B cell (primary cell): ENCODE results near the gene WNK1. TPM values are rescaled to one million over a fixed set of nuclear protein-coding genes. Genes with fewer than 3 reads are reported as not detected.

Experiments used
- ATAC-seq: fragments of 200-7000 bp; cut with Tn5 transposase; one replicate; pipeline ENCODE4 v1.10.0; 2021; ENCODE audit warnings: low read depth, mild to moderate bottlenecking, moderate number of reproducible peaks, moderate library complexity
- CTCF ChIA-PET: fragments of 350-600 bp; sonication (Branson Sonifier 250); formaldehyde crosslinking; loops from one replicate; lab custom pipeline; 2021; ENCODE audit warnings: antibody characterized with exemption, inconsistent platforms; lab: Charles Lee
- POLR2A ChIA-PET: fragments of 350-600 bp; sonication (Branson Sonifier 250); formaldehyde crosslinking; loops from one replicate; lab custom pipeline; 2021; ENCODE audit warnings: antibody characterized with exemption; lab: Charles Lee
- DNase-seq: peaks from one replicate; pipeline ENCODE4 v3.0.0; 2013
- H2AFZ ChIP-seq: 2 replicates; pipeline ENCODE4 v1.6.1; 2012; ENCODE audit warnings: mild to moderate bottlenecking, low read depth, low read length; ENCODE audit not compliant: insufficient read depth, poor library complexity, severe bottlenecking
- H3K27ac ChIP-seq, 2 donors: 1 replicate in 1 of 2; 2 replicates in 1 of 2; pipeline ENCODE4 v1.5.1; 2012 to 2013; ENCODE audit warnings: low read length in 2 of 2, mild to moderate bottlenecking in 2 of 2, moderate library complexity in 1 of 2
- H3K27me3 ChIP-seq, 4 experiments: fragments of 200-600 bp in 1 of 4; sonication (generic) in 1 of 4; replicated peaks in 1 of 4; 1 replicate in 2 of 4; 2 replicates in 2 of 4; pipeline versions ENCODE4 v1.6.1 to v1.7.0; 2013 to 2016; ENCODE audit warnings: low read length in 3 of 4, mild to moderate bottlenecking in 2 of 4, mixed read lengths in 1 of 4, moderate library complexity in 1 of 4; ENCODE audit not compliant: insufficient read depth in 4 of 4, control insufficient read depth in 3 of 4; ENCODE audit errors: control extremely low read depth in 1 of 4
- H3K36me3 ChIP-seq, 2 experiments: replicated peaks in 1 of 2; 1 replicate in 1 of 2; 2 replicates in 1 of 2; pipeline versions ENCODE4 v1.6.1 to v1.7.1; 2013; ENCODE audit warnings: low read length in 1 of 2; ENCODE audit not compliant: insufficient read depth in 2 of 2, control insufficient read depth in 1 of 2; ENCODE audit errors: control extremely low read depth in 1 of 2, extremely low read depth in 1 of 2
- H3K4me1 ChIP-seq, 2 donors: fragments of 200-600 bp in 1 of 2; sonication (generic) in 1 of 2; 1 replicate in 1 of 2; 2 replicates in 1 of 2; pipeline versions ENCODE4 v1.5.1 to v1.6.1; 2013 to 2017; ENCODE audit warnings: low read length in 2 of 2; ENCODE audit not compliant: control insufficient read depth in 2 of 2, insufficient read depth in 2 of 2
- H3K4me2 ChIP-seq: replicated peaks from 2 replicates; pipeline ENCODE3; 2012; ENCODE audit warnings: mild to moderate bottlenecking, low read depth, low read length; ENCODE audit not compliant: poor library complexity, severe bottlenecking
- H3K4me3 ChIP-seq, 5 experiments: fragments of 200-600 bp in 1 of 5; sonication (generic) in 1 of 5; 1 replicate in 3 of 5; 2 replicates in 2 of 5; pipeline versions ENCODE4 v1.5.1 to v1.7.0; 2011 to 2016; ENCODE audit warnings: low read length in 4 of 5, mild to moderate bottlenecking in 4 of 5, low read depth in 2 of 5, control low read depth in 1 of 5, moderate library complexity in 1 of 5; ENCODE audit not compliant: insufficient read depth in 1 of 5; ENCODE audit errors: control extremely low read depth in 1 of 5, extremely low read depth in 1 of 5
- H3K79me2 ChIP-seq: fragments of 200-600 bp; sonication (generic); one replicate; pipeline ENCODE4 v1.6.0; 2016; ENCODE audit warnings: low read length; ENCODE audit not compliant: control insufficient read depth, insufficient read depth
- H3K9ac ChIP-seq: fragments of 200-600 bp; sonication (generic); 2 replicates; pipeline ENCODE4 v1.6.1; 2017; ENCODE audit warnings: mild to moderate bottlenecking, low read length, moderate library complexity
- H3K9me3 ChIP-seq, 3 donors: one replicate each; pipeline versions ENCODE4 v1.6.1 to v1.7.1; 2013; ENCODE audit warnings: low read length in 2 of 3; ENCODE audit not compliant: control insufficient read depth in 2 of 3, insufficient read depth in 1 of 3; ENCODE audit errors: control extremely low read depth in 1 of 3
- H4K20me1 ChIP-seq: 2 replicates; pipeline ENCODE4 v1.6.0; 2012; ENCODE audit warnings: mild to moderate bottlenecking, low read length; ENCODE audit not compliant: insufficient read depth, control insufficient read depth, poor library complexity, severe bottlenecking
- H3K27ac Mint-ChIP-seq: one replicate; pipeline ENCODE4 v1.8.0; 2021; ENCODE audit warnings: mixed read lengths
- H3K27me3 Mint-ChIP-seq: one replicate; pipeline ENCODE4 v1.8.0; 2021; ENCODE audit warnings: mixed read lengths
- H3K4me1 Mint-ChIP-seq: one replicate; pipeline ENCODE4 v1.8.0; 2021; ENCODE audit warnings: mixed read lengths
- H3K4me3 Mint-ChIP-seq: one replicate; pipeline ENCODE4 v1.8.0; 2021; ENCODE audit warnings: mixed read lengths
- H3K9me3 Mint-ChIP-seq: one replicate; pipeline ENCODE4 v1.8.0; 2022; ENCODE audit warnings: mixed read lengths; ENCODE audit not compliant: insufficient read depth
- EZH2 ChIP-seq: IDR thresholded peaks from 2 replicates; pipeline ENCODE4 v1.6.1; 2012; ENCODE audit warnings: borderline replicate concordance, low read depth, mild to moderate bottlenecking, moderate library complexity, low read length; ENCODE audit not compliant: insufficient read depth, poor library complexity, severe bottlenecking
- WGBS: methylation state at CpG from one replicate; pipeline ENCODE4 v1.1.5; 2013; ENCODE audit warnings: missing lambda C conversion rate; ENCODE audit not compliant: insufficient coverage; 5-methylcytosine and 5-hydroxymethylcytosine counted together
- intact Hi-C: fragments of 100-400 bp; cut with micrococcal nuclease; formaldehyde crosslinking; loops from one replicate; pipeline ENCODE4 v1.10.0; 2022
- polyA plus RNA-seq: library from polyadenylated mRNA; depleted of rRNA; stranded (reverse); fragments of >200 nt; gene quantifications from 2 replicates; pipeline ENCODE4 v1.2.3, GENCODE V29; 2012
- total RNA-seq, 2 donors: library from RNA; stranded (reverse); fragments of 120-200 nt in 1 of 2; gene quantifications; 1 replicate in 1 of 2; 2 replicates in 1 of 2; pipeline versions ENCODE4 v1.2.3 to v1.2.4, GENCODE V29; 2013 to 2022
- TF ChIP-seq, protein P1 (sequence below): fragments of 200-600 bp; IDR thresholded peaks from one replicate; pipeline ENCODE4 v1.8.0; 2022; ENCODE audit warnings: antibody characterized with exemption, mild to moderate bottlenecking

Gene WNK1
- total and polyA plus RNA-seq, 2 donors (not counting 1 experiment from before 2014, with no cell fraction given), result 43.9 to 188 TPM

DNA sequence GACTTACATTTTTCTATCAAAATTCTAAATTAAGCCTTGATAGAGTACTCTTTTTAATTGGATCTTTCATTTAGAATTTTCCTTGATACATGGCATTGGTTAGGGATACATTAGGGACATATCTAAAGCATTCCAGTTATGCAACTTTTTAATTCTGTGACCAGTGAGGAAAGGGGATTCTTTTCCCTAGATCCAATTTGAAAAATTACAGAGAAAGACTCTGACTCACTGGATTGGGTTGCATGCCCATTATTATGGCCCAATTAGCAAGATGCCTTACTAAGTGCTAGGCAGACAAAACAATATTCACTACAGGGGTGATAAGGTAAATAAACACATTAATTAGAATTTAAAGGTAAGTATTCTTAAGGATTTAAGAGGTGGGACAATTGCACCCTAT lies 202.4 kb downstream of the WNK1 start:
- no peaks in the 10 kb centered on the region for H4K20me1 ChIP-seq
- intact Hi-C loops, result no loop called here
- Mint-ChIP-seq H3K4me1 (peaks cover 7% of the 10 kb centered on the region), H3K27me3 (no peaks in the 10 kb centered on the region), H3K4me3 (no peak overlapping the region), H3K27ac (no peak overlapping the region), H3K9me3 (no peaks in the 10 kb centered on the region)
- ATAC-seq (no peak), DNase-seq (no peak)
- ChIA-PET CTCF (no interaction called here), POLR2A (no interaction called here)
- no peaks in the 10 kb centered on the region for H3K79me2 ChIP-seq
- no peak overlapping the region for H3K4me3 ChIP-seq
- H3K27me3 ChIP-seq, result no peaks in the 10 kb centered on the region
- H3K9ac ChIP-seq, result no peak overlapping the region
- no peak overlapping the region for H3K27ac ChIP-seq
- no peak overlapping the region for H2AFZ ChIP-seq
- H3K9me3 ChIP-seq, result no peaks in the 10 kb centered on the region
- TF ChIP-seq, protein P1, sequence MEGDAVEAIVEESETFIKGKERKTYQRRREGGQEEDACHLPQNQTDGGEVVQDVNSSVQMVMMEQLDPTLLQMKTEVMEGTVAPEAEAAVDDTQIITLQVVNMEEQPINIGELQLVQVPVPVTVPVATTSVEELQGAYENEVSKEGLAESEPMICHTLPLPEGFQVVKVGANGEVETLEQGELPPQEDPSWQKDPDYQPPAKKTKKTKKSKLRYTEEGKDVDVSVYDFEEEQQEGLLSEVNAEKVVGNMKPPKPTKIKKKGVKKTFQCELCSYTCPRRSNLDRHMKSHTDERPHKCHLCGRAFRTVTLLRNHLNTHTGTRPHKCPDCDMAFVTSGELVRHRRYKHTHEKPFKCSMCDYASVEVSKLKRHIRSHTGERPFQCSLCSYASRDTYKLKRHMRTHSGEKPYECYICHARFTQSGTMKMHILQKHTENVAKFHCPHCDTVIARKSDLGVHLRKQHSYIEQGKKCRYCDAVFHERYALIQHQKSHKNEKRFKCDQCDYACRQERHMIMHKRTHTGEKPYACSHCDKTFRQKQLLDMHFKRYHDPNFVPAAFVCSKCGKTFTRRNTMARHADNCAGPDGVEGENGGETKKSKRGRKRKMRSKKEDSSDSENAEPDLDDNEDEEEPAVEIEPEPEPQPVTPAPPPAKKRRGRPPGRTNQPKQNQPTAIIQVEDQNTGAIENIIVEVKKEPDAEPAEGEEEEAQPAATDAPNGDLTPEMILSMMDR, result no peak
- TF ChIP-seq EZH2, result no peak
- H3K4me1 ChIP-seq, result peaks cover 0 to 10% of the 10 kb centered on the region in 2 donors
- no peak overlapping the region for H3K4me2 ChIP-seq
- H3K36me3 ChIP-seq, result no peaks in the 10 kb centered on the region

DNA sequence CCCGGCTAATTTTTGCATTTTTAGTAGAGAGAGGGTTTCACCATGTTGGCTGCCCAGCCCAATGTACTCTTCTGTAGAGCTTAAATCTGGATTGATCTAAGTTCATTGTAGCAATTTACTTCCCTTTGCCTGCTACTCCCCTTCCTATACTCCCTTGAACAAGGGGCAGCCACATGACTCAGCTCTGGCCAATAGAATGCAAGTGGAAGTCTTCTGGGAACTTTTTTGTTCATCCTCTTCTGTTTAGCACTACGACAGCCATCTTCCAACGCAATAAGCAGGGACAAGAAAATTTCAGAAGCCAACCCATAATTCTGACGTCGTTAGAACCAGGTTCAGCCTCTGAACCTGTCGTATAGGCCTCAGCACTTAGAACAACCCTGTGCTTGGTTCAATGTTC lies 203.6 kb downstream of the WNK1 start:
- ChIA-PET POLR2A (no interaction called here), CTCF (no interaction called here)
- Histone ChIP-seq H2AFZ (no peak overlapping the region), H3K79me2 (no peaks in the 10 kb centered on the region), H3K9me3 (no peaks in the 10 kb centered on the region), H4K20me1 (no peaks in the 10 kb centered on the region), H3K4me3 (no peak overlapping the region), H3K4me1 (peaks cover 0 to 5% of the 10 kb centered on the region in 2 donors), H3K27me3 (no peaks in the 10 kb centered on the region), H3K9ac (no peak overlapping the region), H3K4me2 (no peak overlapping the region), H3K27ac (no peak overlapping the region), H3K36me3 (no peaks in the 10 kb centered on the region)
- no peaks in the 10 kb centered on the region for H3K9me3 Mint-ChIP-seq
- no peaks in the 10 kb centered on the region for H3K27me3 Mint-ChIP-seq
- peak overlapping the region; percentile 53 for H3K27ac Mint-ChIP-seq
- intact Hi-C loops, result no loop called here
- peaks cover 7% of the 10 kb centered on the region for H3K4me1 Mint-ChIP-seq
- ATAC-seq (no peak), DNase-seq (no peak)
- TF ChIP-seq, protein P1, result no peak
- no peak for TF ChIP-seq EZH2
- 100% methylated on average over 2 of the region's 6 CpGs for WGBS
- H3K4me3 Mint-ChIP-seq, result no peak overlapping the region
